Measurements from ENCODE around the gene TMEM151B. TPM values are rescaled to one million over a fixed set of nuclear protein-coding genes. Genes with fewer than 3 reads are reported as not detected.
"Not testable (repeated sequence)": the region's sequence is repeated elsewhere in the genome, so short reads cannot be mapped to it uniquely, and the experiment has no call there.

The TMEM151B gene
- total RNA-seq, 1 experiment from 2014 or later, result 0.83 TPM

GRCh38 chr6:44303842-44304241 lies 33.6 kb downstream of the TMEM151B start:
- no peak for DNase-seq
- Histone ChIP-seq H3K36me3 (replicated peaks; ENCODE audit: control insufficient read depth, insufficient read depth, low read length) (peaks cover 47% of the 10 kb centered on the region), H3K27me3 (ENCODE audit: control insufficient read depth, insufficient read depth, low read length) (no peaks in the 10 kb centered on the region; the same call in 1 of the 2 replicates), H3K4me3 (ENCODE audit: insufficient read depth, low read depth, low read length) (no peak overlapping the region)

DNA sequence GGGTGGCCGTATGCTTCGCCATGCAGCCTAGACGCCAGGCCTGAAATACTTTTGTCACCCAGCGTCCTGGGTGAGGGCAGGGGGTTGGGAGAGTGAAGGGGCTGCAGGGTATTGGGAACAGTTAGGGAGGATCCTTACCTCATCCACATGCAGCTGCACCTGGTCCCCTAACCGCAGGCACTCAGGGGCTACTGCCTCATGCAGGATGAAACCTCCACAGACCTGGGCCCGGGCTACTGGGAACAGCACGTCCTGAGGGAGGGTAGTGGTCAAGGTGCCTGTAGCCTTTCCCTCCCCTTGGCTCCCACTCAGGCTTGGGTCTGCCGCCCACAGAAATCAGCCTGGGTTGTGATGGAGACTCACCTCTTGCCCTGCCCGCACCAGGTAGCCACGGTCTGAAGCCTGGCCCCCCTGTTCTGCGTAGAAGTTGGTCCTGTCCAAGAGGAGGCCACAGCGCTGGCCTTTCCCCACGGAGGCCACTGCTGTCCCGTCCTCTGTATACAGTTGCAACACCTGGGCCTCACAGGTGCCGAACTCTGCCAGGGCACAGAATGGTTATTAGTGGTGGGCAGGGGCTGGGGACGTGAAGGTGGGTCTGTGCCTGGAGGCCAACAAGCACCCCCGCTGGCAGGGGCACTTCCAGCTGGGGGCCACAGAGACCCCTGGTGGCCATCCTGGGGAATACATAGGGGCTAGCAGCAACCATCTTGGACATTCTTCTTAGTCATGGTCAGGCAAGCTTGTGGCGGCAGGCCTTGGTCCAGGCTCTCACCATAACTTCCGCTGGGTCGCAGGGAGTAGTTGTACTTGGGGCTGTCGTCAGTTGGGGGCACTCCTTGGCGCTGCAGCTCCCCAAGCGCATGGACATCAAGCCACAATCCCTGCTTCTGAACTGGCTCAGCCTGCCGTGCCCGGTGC lies 34.3 kb downstream of the TMEM151B start:
- peak; percentile 91 for DNase-seq
- Histone ChIP-seq H3K27me3 (ENCODE audit: control insufficient read depth, insufficient read depth, low read length) (no peaks in the 10 kb centered on the region), H3K36me3 (replicated peaks; ENCODE audit: control insufficient read depth, insufficient read depth, low read length) (peaks cover 54% of the 10 kb centered on the region), H3K4me3 (ENCODE audit: insufficient read depth, low read depth, low read length) (no peak overlapping the region)

DNA sequence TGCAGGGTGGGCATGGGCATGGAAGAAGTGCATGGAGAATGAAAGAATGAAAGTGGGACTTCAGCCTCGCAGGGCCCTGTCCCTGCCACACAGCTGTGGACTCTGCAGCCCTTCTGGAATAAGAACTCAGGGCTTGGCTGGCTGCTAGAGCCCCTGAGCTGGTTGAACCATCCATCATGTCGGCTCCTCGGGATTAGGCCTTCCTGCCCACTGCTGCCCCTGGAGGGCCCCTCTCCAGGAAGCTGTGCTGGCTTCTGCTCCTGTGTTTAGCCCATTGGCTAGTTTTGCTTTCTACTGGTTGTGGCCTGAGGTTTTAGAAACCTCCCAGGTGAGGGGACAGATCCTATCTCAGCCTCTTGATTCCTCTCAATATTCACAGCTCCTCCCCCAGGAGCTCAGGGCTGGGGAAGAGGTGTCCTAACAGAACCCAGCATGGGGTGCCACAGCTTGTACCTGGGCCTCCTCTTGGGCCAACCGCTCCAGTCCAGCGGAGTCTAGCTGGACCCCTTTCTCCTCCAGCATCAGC lies 35.0 kb downstream of the TMEM151B start:
- H3K27me3 ChIP-seq (ENCODE audit: control insufficient read depth, insufficient read depth, low read length), result no peaks in the 10 kb centered on the region
- no peak overlapping the region for H3K4me3 ChIP-seq (ENCODE audit: insufficient read depth, low read depth, low read length)
- H3K36me3 ChIP-seq (replicated peaks; ENCODE audit: control insufficient read depth, insufficient read depth, low read length), result peaks cover 60% of the 10 kb centered on the region
- DNase-seq, result no peak

GRCh38 chr6:44306710-44307109 lies 36.5 kb downstream of the TMEM151B start:
- DNase-seq, result no peak
- no peak overlapping the region for H3K4me3 ChIP-seq (ENCODE audit: insufficient read depth, low read depth, low read length)
- no peaks in the 10 kb centered on the region for H3K27me3 ChIP-seq (ENCODE audit: control insufficient read depth, insufficient read depth, low read length)
- peaks cover 67% of the 10 kb centered on the region for H3K36me3 ChIP-seq (replicated peaks; ENCODE audit: control insufficient read depth, insufficient read depth, low read length)

DNA sequence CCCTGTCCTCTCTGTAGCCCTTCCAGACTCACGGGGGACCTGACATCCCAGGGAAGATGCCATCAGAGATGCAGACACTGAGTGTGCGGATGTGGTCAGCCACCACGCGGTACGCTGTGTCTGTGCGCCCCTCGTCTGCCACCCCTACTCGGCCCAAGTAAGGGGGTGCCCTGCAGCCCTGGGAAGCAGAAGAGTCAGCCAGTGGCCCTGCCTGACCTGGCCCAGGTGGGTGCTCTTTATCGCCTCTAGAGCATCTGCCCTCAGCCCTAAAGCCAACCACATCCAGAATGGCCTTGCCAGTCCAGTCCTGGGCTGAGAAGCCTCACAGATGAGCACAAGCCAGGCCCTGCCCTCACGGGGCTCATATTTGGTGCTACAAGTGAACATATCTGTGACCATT lies 37.0 kb downstream of the TMEM151B start:
- H3K27me3 ChIP-seq (ENCODE audit: control insufficient read depth, insufficient read depth, low read length), result no peaks in the 10 kb centered on the region
- no peak overlapping the region for H3K4me3 ChIP-seq (ENCODE audit: insufficient read depth, low read depth, low read length)
- no peak for DNase-seq
- peaks cover 65% of the 10 kb centered on the region for H3K36me3 ChIP-seq (replicated peaks; ENCODE audit: control insufficient read depth, insufficient read depth, low read length)

- peaks cover 50% of the 10 kb centered on the region for H3K36me3 ChIP-seq (replicated peaks; ENCODE audit: control insufficient read depth, insufficient read depth, low read length)
- DNase-seq, result no peak
- H3K4me3 ChIP-seq (ENCODE audit: insufficient read depth, low read depth, low read length), result no peak overlapping the region
- H3K27me3 ChIP-seq (ENCODE audit: control insufficient read depth, insufficient read depth, low read length), result no peaks in the 10 kb centered on the region
Measured at GRCh38 chr6:44309092-44309491, 38.8 kb downstream of the TMEM151B start.

- no peak overlapping the region for H3K4me3 ChIP-seq (ENCODE audit: insufficient read depth, low read depth, low read length)
- peaks cover 46% of the 10 kb centered on the region for H3K36me3 ChIP-seq (replicated peaks; ENCODE audit: control insufficient read depth, insufficient read depth, low read length)
- H3K27me3 ChIP-seq (ENCODE audit: control insufficient read depth, insufficient read depth, low read length), result no peaks in the 10 kb centered on the region
- no peak for DNase-seq
Measured at GRCh38 chr6:44309631-44310030, 39.4 kb downstream of the TMEM151B start.

- Histone ChIP-seq H3K36me3 (replicated peaks; ENCODE audit: control insufficient read depth, insufficient read depth, low read length) (peaks cover 43% of the 10 kb centered on the region), H3K27me3 (ENCODE audit: control insufficient read depth, insufficient read depth, low read length) (no peaks in the 10 kb centered on the region), H3K4me3 (ENCODE audit: insufficient read depth, low read depth, low read length) (no peak overlapping the region)
- no peak for DNase-seq
Measured at GRCh38 chr6:44310241-44310640, 40.0 kb downstream of the TMEM151B start.

GRCh38 chr6:44311304-44311703 lies 41.1 kb downstream of the TMEM151B start:
- Histone ChIP-seq H3K36me3 (replicated peaks; ENCODE audit: control insufficient read depth, insufficient read depth, low read length) (peaks cover 32% of the 10 kb centered on the region), H3K4me3 (ENCODE audit: insufficient read depth, low read depth, low read length) (no peak overlapping the region), H3K27me3 (ENCODE audit: control insufficient read depth, insufficient read depth, low read length) (no peaks in the 10 kb centered on the region; the same call in 1 of the 2 replicates)
- DNase-seq, result no peak

DNA sequence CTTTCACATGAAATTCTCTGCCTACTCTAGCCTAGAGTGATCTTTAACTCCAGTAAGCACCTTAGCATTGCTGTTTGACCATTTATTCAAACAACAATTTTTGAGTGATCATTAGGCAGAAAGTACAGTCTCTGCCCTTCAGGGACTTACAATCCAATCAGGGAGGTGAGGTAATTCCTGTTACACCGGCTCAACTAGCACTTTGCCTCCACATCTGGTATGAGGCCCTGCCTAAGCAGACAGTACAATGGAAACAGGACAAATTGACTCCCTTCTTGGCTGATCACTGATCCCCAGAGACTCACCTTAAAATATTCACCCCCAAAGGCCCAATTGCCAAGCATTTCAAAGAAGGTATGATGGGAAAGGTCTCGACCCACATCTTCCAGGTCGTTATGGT lies 41.5 kb downstream of the TMEM151B start:
- no peaks in the 10 kb centered on the region; the same call in 1 of the 2 replicates for H3K27me3 ChIP-seq (ENCODE audit: control insufficient read depth, insufficient read depth, low read length)
- H3K36me3 ChIP-seq (replicated peaks; ENCODE audit: control insufficient read depth, insufficient read depth, low read length), result peaks cover 31% of the 10 kb centered on the region
- DNase-seq, result no peak
- no peak overlapping the region for H3K4me3 ChIP-seq (ENCODE audit: insufficient read depth, low read depth, low read length)

DNA sequence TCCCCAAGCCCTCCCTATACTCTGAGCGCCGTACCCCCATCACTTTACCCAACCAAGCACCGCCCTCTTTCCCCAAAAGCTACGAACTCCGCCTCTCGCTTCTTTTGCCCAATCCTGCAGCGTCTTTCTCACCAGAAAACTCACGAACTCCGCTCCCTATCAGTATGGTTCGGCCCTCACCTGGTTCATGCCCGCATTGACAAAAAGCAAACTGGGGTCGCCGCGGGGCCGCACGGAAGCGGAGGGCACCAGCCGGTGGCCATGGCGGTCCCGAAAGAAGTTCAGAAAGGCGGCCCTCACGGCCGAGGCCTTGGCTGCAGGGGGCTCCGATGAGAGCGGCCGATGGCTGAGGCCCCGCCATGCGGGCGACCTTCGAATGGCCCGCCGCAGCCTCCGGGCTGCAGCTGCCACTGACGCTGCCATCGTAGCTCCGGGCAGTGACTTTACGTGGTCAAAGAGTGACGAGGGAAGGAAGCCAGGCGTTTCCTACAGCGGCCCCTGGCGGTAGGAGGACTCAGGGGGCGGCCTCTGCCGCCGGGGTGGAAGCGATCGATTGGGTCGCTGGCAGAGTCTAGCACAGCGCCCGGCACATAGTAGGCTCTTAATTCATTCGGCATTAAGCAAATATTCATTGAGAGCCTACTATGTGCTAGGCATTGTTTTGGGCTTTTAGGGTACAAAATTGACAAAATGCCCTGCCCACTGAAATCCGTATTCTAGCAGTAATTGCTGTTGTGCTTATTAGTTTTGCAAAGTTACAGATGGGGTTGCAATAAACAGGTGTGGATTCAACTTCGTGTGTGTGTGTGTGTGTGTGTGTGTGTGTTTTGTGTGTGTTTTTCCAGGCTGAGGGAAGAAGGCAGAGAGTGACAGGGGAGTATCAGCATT lies 42.9 kb downstream of the TMEM151B start, which contains the start of gene AARS2:
Gene AARS2, minus strand, starts transcription at position 447 of the 888 bp plus-strand sequence. Its CDS starts 24 bp downstream, at position 423.
- H3K27me3 ChIP-seq (ENCODE audit: control insufficient read depth, insufficient read depth, low read length), result no peaks in the 10 kb centered on the region; the same call in 1 of the 2 replicates
- peak within 1 kb of the TSS; percentile 92 for H3K4me3 ChIP-seq (ENCODE audit: insufficient read depth, low read depth, low read length)
- peak; percentile 95 for DNase-seq
- peaks cover 31% of the 10 kb centered on the region for H3K36me3 ChIP-seq (replicated peaks; ENCODE audit: control insufficient read depth, insufficient read depth, low read length)

GRCh38 chr6:44314657-44315056 lies 44.4 kb downstream of the TMEM151B start:
- H3K36me3 ChIP-seq (replicated peaks; ENCODE audit: control insufficient read depth, insufficient read depth, low read length), result peaks cover 22% of the 10 kb centered on the region
- not testable (repeated sequence) for H3K27me3 ChIP-seq (ENCODE audit: control insufficient read depth, insufficient read depth, low read length); DNase-seq; H3K4me3 ChIP-seq (ENCODE audit: insufficient read depth, low read depth, low read length)

DNA sequence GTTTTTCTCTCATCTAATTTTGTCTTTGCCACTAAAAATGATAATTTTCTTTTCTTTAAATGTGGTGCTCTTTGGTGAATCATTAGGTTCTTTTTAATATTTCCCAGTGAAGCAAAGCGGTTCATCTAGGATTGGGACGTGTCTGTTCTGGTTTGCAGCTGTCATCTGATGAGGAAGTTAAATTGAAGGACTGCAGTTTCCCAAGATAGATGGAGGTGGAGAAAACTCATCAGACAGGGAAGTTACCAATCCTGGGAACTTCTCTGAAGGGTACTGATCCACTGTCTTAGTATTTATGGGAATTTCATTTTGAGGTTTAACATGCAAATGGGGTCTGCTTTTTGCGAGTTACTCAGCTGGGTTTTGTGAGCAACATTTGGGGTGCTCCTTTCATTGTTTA lies 45.3 kb downstream of the TMEM151B start:
- H3K4me3 ChIP-seq (ENCODE audit: insufficient read depth, low read depth, low read length), result no peak overlapping the region
- no peak for DNase-seq
- peaks cover 13% of the 10 kb centered on the region for H3K36me3 ChIP-seq (replicated peaks; ENCODE audit: control insufficient read depth, insufficient read depth, low read length)
- no peaks in the 10 kb centered on the region; the same call in 1 of the 2 replicates for H3K27me3 ChIP-seq (ENCODE audit: control insufficient read depth, insufficient read depth, low read length)

DNA sequence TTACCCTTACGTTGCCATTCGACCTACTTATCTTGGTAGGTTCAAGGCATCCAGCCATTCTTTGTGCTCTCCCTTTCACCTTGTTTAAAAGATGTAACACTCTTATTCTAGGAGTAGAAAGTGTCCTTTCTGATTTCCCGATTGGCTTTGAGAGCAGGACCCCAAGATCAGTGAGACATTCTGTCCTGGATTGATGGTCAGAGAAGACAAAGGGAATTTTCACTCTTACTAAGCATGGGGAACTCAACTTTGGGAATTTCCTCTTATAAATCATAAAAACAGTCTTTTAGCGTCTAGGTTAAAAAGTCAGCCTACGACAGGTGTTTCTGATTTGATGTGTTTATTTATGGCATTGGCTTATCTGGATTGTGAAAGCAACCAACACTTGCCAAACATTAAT lies 45.7 kb downstream of the TMEM151B start:
- no peak overlapping the region for H3K4me3 ChIP-seq (ENCODE audit: insufficient read depth, low read depth, low read length)
- H3K36me3 ChIP-seq (replicated peaks; ENCODE audit: control insufficient read depth, insufficient read depth, low read length), result peaks cover 9% of the 10 kb centered on the region
- no peak for DNase-seq
- no peaks in the 10 kb centered on the region; the same call in 1 of the 2 replicates for H3K27me3 ChIP-seq (ENCODE audit: control insufficient read depth, insufficient read depth, low read length)

All from H7 (cell line).